ENCODE data around the gene IGFBP7.

The IGFBP7 gene

DNA sequence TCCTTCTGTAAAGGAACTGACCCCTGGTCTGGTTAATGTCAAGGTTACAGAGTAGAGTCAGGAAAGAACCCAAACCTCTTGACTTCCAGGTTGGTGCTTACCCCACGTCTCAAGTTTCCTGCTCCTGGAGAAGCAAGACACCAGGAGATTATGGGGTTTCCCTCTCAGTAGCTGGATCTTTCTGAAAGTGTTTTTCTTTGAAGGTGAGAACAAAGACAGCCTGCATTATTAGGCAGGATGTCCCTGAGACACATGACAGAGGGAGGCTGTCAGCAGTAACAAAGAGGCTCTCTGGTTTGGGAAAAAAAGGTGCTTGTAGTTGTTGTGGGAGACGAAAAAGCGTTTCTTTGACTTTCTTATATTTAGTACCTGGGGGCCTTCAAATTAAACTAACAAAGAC is 44.7 kb upstream of the IGFBP7 start:
- TF ChIP-seq, protein P1, sequence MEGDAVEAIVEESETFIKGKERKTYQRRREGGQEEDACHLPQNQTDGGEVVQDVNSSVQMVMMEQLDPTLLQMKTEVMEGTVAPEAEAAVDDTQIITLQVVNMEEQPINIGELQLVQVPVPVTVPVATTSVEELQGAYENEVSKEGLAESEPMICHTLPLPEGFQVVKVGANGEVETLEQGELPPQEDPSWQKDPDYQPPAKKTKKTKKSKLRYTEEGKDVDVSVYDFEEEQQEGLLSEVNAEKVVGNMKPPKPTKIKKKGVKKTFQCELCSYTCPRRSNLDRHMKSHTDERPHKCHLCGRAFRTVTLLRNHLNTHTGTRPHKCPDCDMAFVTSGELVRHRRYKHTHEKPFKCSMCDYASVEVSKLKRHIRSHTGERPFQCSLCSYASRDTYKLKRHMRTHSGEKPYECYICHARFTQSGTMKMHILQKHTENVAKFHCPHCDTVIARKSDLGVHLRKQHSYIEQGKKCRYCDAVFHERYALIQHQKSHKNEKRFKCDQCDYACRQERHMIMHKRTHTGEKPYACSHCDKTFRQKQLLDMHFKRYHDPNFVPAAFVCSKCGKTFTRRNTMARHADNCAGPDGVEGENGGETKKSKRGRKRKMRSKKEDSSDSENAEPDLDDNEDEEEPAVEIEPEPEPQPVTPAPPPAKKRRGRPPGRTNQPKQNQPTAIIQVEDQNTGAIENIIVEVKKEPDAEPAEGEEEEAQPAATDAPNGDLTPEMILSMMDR (IDR thresholded peaks at IDR 0.05; ENCODE audit: extremely low read depth, insufficient read depth, missing control alignments), result no peak
- DNase-seq (ENCODE audit: low spot score), result no peak
- in situ Hi-C loops (cut with MboI; ENCODE audit: low pct_unique_long_range_greater_than_20kb, low sequenced_read_pairs, unreplicated experiment), result no loop called here

DNA sequence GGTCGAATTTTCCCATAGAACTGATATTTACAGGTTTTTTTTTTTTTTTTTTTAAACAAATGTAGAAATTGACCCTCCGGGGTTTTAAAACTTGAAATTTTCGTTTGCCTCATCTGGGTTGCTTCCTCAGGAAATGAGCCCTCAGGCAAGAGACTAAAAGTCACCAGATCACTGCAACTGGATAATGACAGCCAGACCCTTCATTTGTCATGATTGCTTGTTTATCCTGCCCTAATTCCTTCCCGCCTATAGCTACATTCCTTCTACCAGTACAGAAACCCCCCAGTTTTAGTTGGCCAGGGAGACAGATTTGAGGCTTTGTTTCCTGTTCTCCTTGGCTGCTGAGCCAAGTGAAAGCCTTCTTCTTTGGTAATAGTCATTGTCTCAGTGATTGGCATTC is 44.0 kb upstream of the IGFBP7 start:
- in situ Hi-C loops (cut with MboI; ENCODE audit: low pct_unique_long_range_greater_than_20kb, low sequenced_read_pairs, unreplicated experiment), result no loop called here
- TF ChIP-seq, protein P1 (IDR thresholded peaks at IDR 0.05; ENCODE audit: extremely low read depth, insufficient read depth, missing control alignments), result no peak
- DNase-seq (ENCODE audit: low spot score), result no peak

DNA sequence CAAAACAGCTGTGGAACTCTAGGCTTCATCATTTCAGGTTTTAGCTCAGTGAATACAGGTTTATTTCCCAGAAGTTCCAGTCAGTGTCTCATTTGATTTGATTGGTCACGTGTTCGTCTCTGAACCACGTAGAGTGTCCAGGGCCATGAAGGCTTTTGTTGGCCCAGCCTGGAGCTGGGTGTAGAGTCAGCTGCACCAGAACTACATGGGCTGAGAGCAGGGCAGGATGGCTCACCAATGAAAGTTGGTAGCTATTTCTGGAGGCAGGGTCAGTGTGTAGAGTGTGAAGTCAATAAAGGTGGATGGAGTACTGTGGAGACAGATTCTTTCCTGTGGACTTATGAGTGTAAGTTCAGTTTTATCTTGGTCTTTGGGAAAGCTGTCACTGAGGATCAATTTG is 43.0 kb upstream of the IGFBP7 start:
- DNase-seq (ENCODE audit: low spot score), result no peak
- TF ChIP-seq, protein P1 (IDR thresholded peaks at IDR 0.05; ENCODE audit: extremely low read depth, insufficient read depth, missing control alignments), result no peak
- in situ Hi-C loops (cut with MboI; ENCODE audit: low pct_unique_long_range_greater_than_20kb, low sequenced_read_pairs, unreplicated experiment), result no loop called here

DNA sequence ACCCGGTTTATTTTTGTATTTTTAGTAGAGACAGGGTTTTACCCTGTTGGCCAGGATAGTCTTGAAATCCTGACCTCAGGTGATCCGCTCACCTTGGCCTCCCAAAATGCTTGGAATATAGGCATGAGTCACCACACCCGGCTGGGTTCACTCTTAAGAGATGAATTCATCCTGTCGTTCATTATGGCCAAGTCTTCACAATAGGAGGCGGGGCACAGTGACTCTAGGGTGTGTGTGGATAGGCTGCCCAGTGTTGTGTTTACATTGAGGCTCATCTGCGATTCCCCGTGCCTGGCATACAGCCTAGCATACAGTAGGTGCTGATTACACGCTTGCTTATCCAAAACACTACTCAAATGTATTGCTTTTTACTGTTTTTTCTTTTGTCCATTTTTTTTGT is 41.3 kb upstream of the IGFBP7 start:
- in situ Hi-C loops (cut with MboI; ENCODE audit: low pct_unique_long_range_greater_than_20kb, low sequenced_read_pairs, unreplicated experiment), result no loop called here
- TF ChIP-seq, protein P1 (IDR thresholded peaks at IDR 0.05; ENCODE audit: extremely low read depth, insufficient read depth, missing control alignments), result no peak
- DNase-seq (ENCODE audit: low spot score), result no peak

DNA sequence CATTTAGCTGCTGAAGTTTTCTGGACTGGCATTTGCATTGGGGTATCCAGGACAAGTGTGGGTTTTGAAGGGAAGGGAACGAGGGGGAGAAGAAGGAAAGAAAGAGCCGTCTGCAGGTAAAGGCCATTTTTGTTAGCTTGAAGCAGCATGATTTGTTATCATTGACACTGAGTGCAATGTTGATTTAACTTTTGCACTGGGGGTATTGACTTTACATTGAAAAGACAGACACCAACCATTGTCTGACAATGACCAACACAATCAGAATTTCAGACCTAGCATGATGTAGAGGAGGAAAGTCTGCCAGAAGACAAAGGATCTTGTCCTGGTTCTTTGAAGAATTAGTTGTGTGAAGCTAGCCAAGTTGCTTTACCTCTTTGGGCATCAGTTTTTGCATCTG is 39.6 kb upstream of the IGFBP7 start:
- TF ChIP-seq, protein P1 (IDR thresholded peaks at IDR 0.05; ENCODE audit: extremely low read depth, insufficient read depth, missing control alignments), result no peak
- no peak for DNase-seq (ENCODE audit: low spot score)
- in situ Hi-C loops (cut with MboI; ENCODE audit: low pct_unique_long_range_greater_than_20kb, low sequenced_read_pairs, unreplicated experiment), result no loop called here

DNA sequence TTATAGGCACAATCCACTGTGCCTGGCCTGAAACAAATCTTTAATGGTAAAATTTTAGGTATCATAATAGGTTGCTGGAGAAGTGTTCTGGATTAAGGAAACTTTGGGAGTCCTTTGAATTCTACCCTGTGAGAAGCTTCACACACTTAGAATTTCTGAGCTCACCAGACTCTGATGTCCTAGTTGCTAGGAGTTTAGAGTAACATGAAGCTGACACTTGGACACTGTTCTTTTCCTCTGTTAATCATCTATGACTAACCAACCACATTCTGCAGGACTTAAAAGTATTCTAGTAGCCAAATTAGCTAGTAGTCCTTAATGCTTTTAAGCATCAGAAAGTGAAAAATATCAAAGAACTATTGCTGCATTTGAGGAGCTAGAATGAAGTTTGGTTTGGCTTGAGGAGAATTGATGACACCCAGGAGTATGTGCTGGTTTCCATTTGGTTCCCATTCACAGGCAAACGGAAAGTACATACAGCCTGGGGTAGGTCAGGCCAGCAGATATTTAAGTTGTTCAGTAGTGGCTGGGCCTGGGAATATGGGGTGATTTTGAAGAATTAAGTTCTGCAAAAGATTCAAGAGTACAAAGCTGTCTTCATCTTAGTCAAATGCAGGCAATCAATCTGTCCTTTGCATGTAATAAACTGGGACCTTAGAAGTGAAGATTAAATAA is 38.8 kb upstream of the IGFBP7 start:
- in situ Hi-C loops (cut with MboI; ENCODE audit: low pct_unique_long_range_greater_than_20kb, low sequenced_read_pairs, unreplicated experiment), result no loop called here
- no peak for DNase-seq (ENCODE audit: low spot score)
- TF ChIP-seq, protein P1 (IDR thresholded peaks at IDR 0.05; ENCODE audit: extremely low read depth, insufficient read depth, missing control alignments), result no peak
